SK-N-SH treated with all-trans-retinoic acid at 6 μM for 48 hours (cell line): ENCODE results near the gene ANKRD6.

Experiments used
- ARNTL ChIP-seq: fragments of 450-650 bp; formaldehyde crosslinking; IDR thresholded peaks from 2 replicates; pipeline ENCODE4 v1.5.0; 2020; ENCODE audit warnings: low read depth, mild to moderate bottlenecking, moderate library complexity, borderline replicate concordance
- CREB5 ChIP-seq: fragments of 250-450 bp; sonication (Bioruptor Pico); IDR thresholded peaks from 2 replicates; pipeline ENCODE4 v1.5.1; 2020; ENCODE audit warnings: low read depth, mild to moderate bottlenecking, moderate library complexity
- PATZ1 ChIP-seq: fragments of 250-450 bp; sonication (Bioruptor Pico); IDR thresholded peaks from 2 replicates; pipeline ENCODE4 v1.8.0; 2020; ENCODE audit warnings: mild to moderate bottlenecking, moderate library complexity, borderline replicate concordance
- RARB ChIP-seq: fragments of 250-450 bp; sonication (Bioruptor Pico); IDR thresholded peaks from 2 replicates; pipeline ENCODE4 v1.8.0; 2021; ENCODE audit warnings: mild to moderate bottlenecking, moderate library complexity
- ZC3H10 ChIP-seq: fragments of 250-450 bp; sonication (Bioruptor Pico); IDR thresholded peaks from 2 replicates; pipeline ENCODE4 v1.5.1; 2021; ENCODE audit warnings: mild to moderate bottlenecking, moderate library complexity
- ZFP3 ChIP-seq: fragments of 250-450 bp; sonication (Bioruptor Pico); IDR thresholded peaks from 2 replicates; pipeline ENCODE4 v1.5.0; 2020; ENCODE audit warnings: mild to moderate bottlenecking, moderate library complexity
- ZNF8 ChIP-seq: fragments of 450-650 bp; formaldehyde crosslinking; IDR thresholded peaks from 2 replicates; pipeline ENCODE4 v1.5.0; 2020; ENCODE audit warnings: mild to moderate bottlenecking, moderate library complexity

GRCh38 chr6:89680551-89680950 lies 247.6 kb downstream of the ANKRD6 start:
- TF ChIP-seq ZFP3 (CRISPR knock-in tag): no peak
- TF ChIP-seq PATZ1: no peak
- no peak for TF ChIP-seq RARB (CRISPR knock-in tag)
- TF ChIP-seq ZNF8 (CRISPR knock-in tag): no peak
- no peak for TF ChIP-seq ZC3H10 (CRISPR knock-in tag)
- TF ChIP-seq ARNTL (CRISPR knock-in tag): no peak
- no peak for TF ChIP-seq CREB5
